B cell (primary cell): ENCODE results near the gene TM6SF1. TPM values are rescaled to one million over a fixed set of nuclear protein-coding genes. Genes with fewer than 3 reads are reported as not detected.

Experiments
- ATAC-seq: fragments of 200-7000 bp; cut with Tn5 transposase; one replicate; pipeline ENCODE4 v1.10.0; 2021; ENCODE audit warnings: low read depth, mild to moderate bottlenecking, moderate number of reproducible peaks, moderate library complexity
- CTCF ChIA-PET: fragments of 350-600 bp; sonication (Branson Sonifier 250); formaldehyde crosslinking; loops from one replicate; lab custom pipeline; 2021; ENCODE audit warnings: antibody characterized with exemption, inconsistent platforms; lab: Charles Lee
- POLR2A ChIA-PET: fragments of 350-600 bp; sonication (Branson Sonifier 250); formaldehyde crosslinking; loops from one replicate; lab custom pipeline; 2021; ENCODE audit warnings: antibody characterized with exemption; lab: Charles Lee
- DNase-seq: peaks from one replicate; pipeline ENCODE4 v3.0.0; 2013
- H2AFZ ChIP-seq: 2 replicates; pipeline ENCODE4 v1.6.1; 2012; ENCODE audit warnings: mild to moderate bottlenecking, low read depth, low read length; ENCODE audit not compliant: insufficient read depth, poor library complexity, severe bottlenecking
- H3K27ac ChIP-seq, 2 donors: 1 replicate in 1 of 2; 2 replicates in 1 of 2; pipeline ENCODE4 v1.5.1; 2012 to 2013; ENCODE audit warnings: low read length in 2 of 2, mild to moderate bottlenecking in 2 of 2, moderate library complexity in 1 of 2
- H3K27me3 ChIP-seq, 4 experiments: fragments of 200-600 bp in 1 of 4; sonication (generic) in 1 of 4; replicated peaks in 1 of 4; 1 replicate in 2 of 4; 2 replicates in 2 of 4; pipeline versions ENCODE4 v1.6.1 to v1.7.0; 2013 to 2016; ENCODE audit warnings: low read length in 3 of 4, mild to moderate bottlenecking in 2 of 4, mixed read lengths in 1 of 4, moderate library complexity in 1 of 4; ENCODE audit not compliant: insufficient read depth in 4 of 4, control insufficient read depth in 3 of 4; ENCODE audit errors: control extremely low read depth in 1 of 4
- H3K36me3 ChIP-seq, 2 experiments: replicated peaks in 1 of 2; 1 replicate in 1 of 2; 2 replicates in 1 of 2; pipeline versions ENCODE4 v1.6.1 to v1.7.1; 2013; ENCODE audit warnings: low read length in 1 of 2; ENCODE audit not compliant: insufficient read depth in 2 of 2, control insufficient read depth in 1 of 2; ENCODE audit errors: control extremely low read depth in 1 of 2, extremely low read depth in 1 of 2
- H3K4me1 ChIP-seq, 2 donors: fragments of 200-600 bp in 1 of 2; sonication (generic) in 1 of 2; 1 replicate in 1 of 2; 2 replicates in 1 of 2; pipeline versions ENCODE4 v1.5.1 to v1.6.1; 2013 to 2017; ENCODE audit warnings: low read length in 2 of 2; ENCODE audit not compliant: control insufficient read depth in 2 of 2, insufficient read depth in 2 of 2
- H3K4me2 ChIP-seq: replicated peaks from 2 replicates; pipeline ENCODE3; 2012; ENCODE audit warnings: mild to moderate bottlenecking, low read depth, low read length; ENCODE audit not compliant: poor library complexity, severe bottlenecking
- H3K4me3 ChIP-seq, 5 experiments: fragments of 200-600 bp in 1 of 5; sonication (generic) in 1 of 5; 1 replicate in 3 of 5; 2 replicates in 2 of 5; pipeline versions ENCODE4 v1.5.1 to v1.7.0; 2011 to 2016; ENCODE audit warnings: low read length in 4 of 5, mild to moderate bottlenecking in 4 of 5, low read depth in 2 of 5, control low read depth in 1 of 5, moderate library complexity in 1 of 5; ENCODE audit not compliant: insufficient read depth in 1 of 5; ENCODE audit errors: control extremely low read depth in 1 of 5, extremely low read depth in 1 of 5
- H3K79me2 ChIP-seq: fragments of 200-600 bp; sonication (generic); one replicate; pipeline ENCODE4 v1.6.0; 2016; ENCODE audit warnings: low read length; ENCODE audit not compliant: control insufficient read depth, insufficient read depth
- H3K9ac ChIP-seq: fragments of 200-600 bp; sonication (generic); 2 replicates; pipeline ENCODE4 v1.6.1; 2017; ENCODE audit warnings: mild to moderate bottlenecking, low read length, moderate library complexity
- H3K9me3 ChIP-seq, 3 donors: one replicate each; pipeline versions ENCODE4 v1.6.1 to v1.7.1; 2013; ENCODE audit warnings: low read length in 2 of 3; ENCODE audit not compliant: control insufficient read depth in 2 of 3, insufficient read depth in 1 of 3; ENCODE audit errors: control extremely low read depth in 1 of 3
- H4K20me1 ChIP-seq: 2 replicates; pipeline ENCODE4 v1.6.0; 2012; ENCODE audit warnings: mild to moderate bottlenecking, low read length; ENCODE audit not compliant: insufficient read depth, control insufficient read depth, poor library complexity, severe bottlenecking
- H3K27ac Mint-ChIP-seq: one replicate; pipeline ENCODE4 v1.8.0; 2021; ENCODE audit warnings: mixed read lengths
- H3K27me3 Mint-ChIP-seq: one replicate; pipeline ENCODE4 v1.8.0; 2021; ENCODE audit warnings: mixed read lengths
- H3K4me1 Mint-ChIP-seq: one replicate; pipeline ENCODE4 v1.8.0; 2021; ENCODE audit warnings: mixed read lengths
- H3K4me3 Mint-ChIP-seq: one replicate; pipeline ENCODE4 v1.8.0; 2021; ENCODE audit warnings: mixed read lengths
- H3K9me3 Mint-ChIP-seq: one replicate; pipeline ENCODE4 v1.8.0; 2022; ENCODE audit warnings: mixed read lengths; ENCODE audit not compliant: insufficient read depth
- EZH2 ChIP-seq: IDR thresholded peaks from 2 replicates; pipeline ENCODE4 v1.6.1; 2012; ENCODE audit warnings: borderline replicate concordance, low read depth, mild to moderate bottlenecking, moderate library complexity, low read length; ENCODE audit not compliant: insufficient read depth, poor library complexity, severe bottlenecking
- WGBS: methylation state at CpG from one replicate; pipeline ENCODE4 v1.1.5; 2013; ENCODE audit warnings: missing lambda C conversion rate; ENCODE audit not compliant: insufficient coverage; 5-methylcytosine and 5-hydroxymethylcytosine counted together
- intact Hi-C: fragments of 100-400 bp; cut with micrococcal nuclease; formaldehyde crosslinking; loops from one replicate; pipeline ENCODE4 v1.10.0; 2022
- polyA plus RNA-seq: library from polyadenylated mRNA; depleted of rRNA; stranded (reverse); fragments of >200 nt; gene quantifications from 2 replicates; pipeline ENCODE4 v1.2.3, GENCODE V29; 2012
- total RNA-seq, 2 donors: library from RNA; stranded (reverse); fragments of 120-200 nt in 1 of 2; gene quantifications; 1 replicate in 1 of 2; 2 replicates in 1 of 2; pipeline versions ENCODE4 v1.2.3 to v1.2.4, GENCODE V29; 2013 to 2022
- TF ChIP-seq, protein P1 (sequence below): fragments of 200-600 bp; IDR thresholded peaks from one replicate; pipeline ENCODE4 v1.8.0; 2022; ENCODE audit warnings: antibody characterized with exemption, mild to moderate bottlenecking

The TM6SF1 gene
- total and polyA plus RNA-seq, 2 donors (not counting 1 experiment from before 2014, with no cell fraction given) = 1.1 to 1.6 TPM

GRCh38 chr15:83118968-83119367 lies 11.5 kb downstream of the TM6SF1 start:
- no peak overlapping the region for H3K4me3 ChIP-seq
- no peak overlapping the region for H2AFZ ChIP-seq
- no peaks in the 10 kb centered on the region for H4K20me1 ChIP-seq
- 90% methylated on average over 4 of the region's 4 CpGs for WGBS
- H3K4me2 ChIP-seq = no peak overlapping the region
- intact Hi-C loops = no loop called here
- no peak overlapping the region for H3K9ac ChIP-seq
- no peak overlapping the region for H3K27ac ChIP-seq
- CTCF ChIA-PET = no interaction called here
- H3K27me3 ChIP-seq = no peaks in the 10 kb centered on the region
- Mint-ChIP-seq H3K27ac (no peak overlapping the region), H3K4me3 (no peak overlapping the region), H3K27me3 (no peaks in the 10 kb centered on the region), H3K9me3 (no peaks in the 10 kb centered on the region), H3K4me1 (no peaks in the 10 kb centered on the region)
- no peaks in the 10 kb centered on the region for H3K79me2 ChIP-seq
- no peaks in the 10 kb centered on the region for H3K4me1 ChIP-seq
- POLR2A ChIA-PET = no interaction called here
- H3K36me3 ChIP-seq = no peaks in the 10 kb centered on the region
- no peak for DNase-seq
- no peak for ATAC-seq
- H3K9me3 ChIP-seq = no peaks in the 10 kb centered on the region
- TF ChIP-seq, protein P1, sequence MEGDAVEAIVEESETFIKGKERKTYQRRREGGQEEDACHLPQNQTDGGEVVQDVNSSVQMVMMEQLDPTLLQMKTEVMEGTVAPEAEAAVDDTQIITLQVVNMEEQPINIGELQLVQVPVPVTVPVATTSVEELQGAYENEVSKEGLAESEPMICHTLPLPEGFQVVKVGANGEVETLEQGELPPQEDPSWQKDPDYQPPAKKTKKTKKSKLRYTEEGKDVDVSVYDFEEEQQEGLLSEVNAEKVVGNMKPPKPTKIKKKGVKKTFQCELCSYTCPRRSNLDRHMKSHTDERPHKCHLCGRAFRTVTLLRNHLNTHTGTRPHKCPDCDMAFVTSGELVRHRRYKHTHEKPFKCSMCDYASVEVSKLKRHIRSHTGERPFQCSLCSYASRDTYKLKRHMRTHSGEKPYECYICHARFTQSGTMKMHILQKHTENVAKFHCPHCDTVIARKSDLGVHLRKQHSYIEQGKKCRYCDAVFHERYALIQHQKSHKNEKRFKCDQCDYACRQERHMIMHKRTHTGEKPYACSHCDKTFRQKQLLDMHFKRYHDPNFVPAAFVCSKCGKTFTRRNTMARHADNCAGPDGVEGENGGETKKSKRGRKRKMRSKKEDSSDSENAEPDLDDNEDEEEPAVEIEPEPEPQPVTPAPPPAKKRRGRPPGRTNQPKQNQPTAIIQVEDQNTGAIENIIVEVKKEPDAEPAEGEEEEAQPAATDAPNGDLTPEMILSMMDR = no peak
- TF ChIP-seq EZH2 = no peak

DNA sequence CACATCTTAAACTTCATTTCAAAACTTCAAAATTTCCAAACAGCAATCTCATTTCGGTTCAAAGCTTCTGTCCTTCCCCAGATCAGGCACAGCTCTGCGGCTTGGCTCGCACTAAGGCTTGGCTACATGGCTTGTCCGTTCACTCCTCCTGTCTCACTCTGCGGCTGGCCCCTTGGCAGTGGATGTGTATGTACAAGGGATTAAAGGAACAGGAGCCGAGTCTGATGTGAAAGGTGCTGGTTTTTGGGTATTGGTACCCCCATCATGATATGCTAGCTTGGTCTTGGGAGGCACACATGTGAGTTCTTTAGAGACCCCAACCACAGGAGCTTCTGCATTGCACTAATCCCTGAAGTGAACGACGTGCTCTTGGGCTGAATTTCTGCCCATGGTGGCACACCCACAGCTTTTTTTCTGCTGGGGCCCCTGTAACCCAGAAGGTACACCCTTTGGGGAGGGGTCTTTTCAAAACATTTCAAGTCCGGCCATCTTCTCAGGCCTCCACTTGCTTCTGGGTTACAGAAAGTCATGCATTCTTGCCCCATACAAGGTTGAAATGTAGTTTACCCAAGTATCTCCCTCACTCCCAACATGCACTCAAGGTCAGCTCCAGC lies 12.6 kb downstream of the TM6SF1 start:
- intact Hi-C loops = no loop called here
- TF ChIP-seq, protein P1 = no peak
- TF ChIP-seq EZH2 = no peak
- 88% methylated on average over 3 of the region's 9 CpGs for WGBS
- ChIA-PET POLR2A (no interaction called here), CTCF (no interaction called here)
- Histone ChIP-seq H3K9ac (no peak overlapping the region), H3K27ac (no peak overlapping the region), H3K27me3 (no peaks in the 10 kb centered on the region), H3K9me3 (no peaks in the 10 kb centered on the region), H3K36me3 (no peaks in the 10 kb centered on the region), H3K79me2 (no peaks in the 10 kb centered on the region), H3K4me2 (no peak overlapping the region), H2AFZ (no peak overlapping the region), H4K20me1 (no peaks in the 10 kb centered on the region), H3K4me3 (no peak overlapping the region), H3K4me1 (no peaks in the 10 kb centered on the region)
- ATAC-seq (no peak), DNase-seq (no peak)
- no peaks in the 10 kb centered on the region for H3K9me3 Mint-ChIP-seq
- H3K27me3 Mint-ChIP-seq = no peaks in the 10 kb centered on the region
- H3K4me1 Mint-ChIP-seq = no peaks in the 10 kb centered on the region
- H3K4me3 Mint-ChIP-seq = no peak overlapping the region
- no peak overlapping the region for H3K27ac Mint-ChIP-seq
